OCI-LY3 (cell line): ENCODE measurements around the gene CFAP73.
"Not testable (repeated sequence)": the region's sequence is repeated elsewhere in the genome, so short reads cannot be mapped to it uniquely, and the experiment has no call there.

Experiments used
- H2AFZ ChIP-seq: fragments of 200-600, 300-600 bp; shearing (Covaris generic); 2 replicates; pipeline ENCODE4 v1.6.0; 2014; ENCODE audit warnings: antibody characterized with exemption, low read depth, low read length
- H3K27ac ChIP-seq: fragments of 200-600, 300-600 bp; sonication (generic); 2 replicates; pipeline ENCODE4 v1.5.1; 2014; ENCODE audit warnings: mild to moderate bottlenecking, low read length, moderate library complexity, mixed read lengths
- H3K27me3 ChIP-seq: fragments of 200-600, 300-600 bp; sonication (generic); 2 replicates; pipeline ENCODE4 v1.6.1; 2014; ENCODE audit warnings: low read depth, low read length, mixed read lengths
- H3K36me3 ChIP-seq: fragments of 200-600, 300-600 bp; sonication (generic); replicated peaks from 2 replicates; pipeline ENCODE3; 2014; ENCODE audit warnings: low read depth, low read length, mixed read lengths
- H3K4me1 ChIP-seq: fragments of 300-600, 200-600 bp; sonication (generic); 2 replicates; pipeline ENCODE4 v1.6.1; 2014; ENCODE audit warnings: low read length, mixed read lengths
- H3K4me2 ChIP-seq: fragments of 200-600, 300-600 bp; sonication (generic); 2 replicates; pipeline ENCODE4 v1.6.1; 2014; ENCODE audit warnings: low read length, mixed read lengths
- H3K4me3 ChIP-seq: fragments of 300-600, 200-600 bp; sonication (generic); 2 replicates; pipeline ENCODE4 v1.5.1; 2014; ENCODE audit warnings: antibody characterized with exemption, mild to moderate bottlenecking, low read length, moderate library complexity
- H3K79me2 ChIP-seq: fragments of 300-600, 200-600 bp; shearing (Covaris generic); 2 replicates; pipeline ENCODE4 v1.6.1; 2014; ENCODE audit warnings: mild to moderate bottlenecking, low read length, mixed read lengths
- H3K9ac ChIP-seq: fragments of 300-600, 200-600 bp; shearing (Covaris generic); 2 replicates; pipeline ENCODE4 v1.6.0; 2014; ENCODE audit warnings: mild to moderate bottlenecking, low read length, moderate library complexity
- H3K9me3 ChIP-seq: fragments of 200-600, 300-600 bp; shearing (Covaris generic); 2 replicates; pipeline ENCODE4 v1.6.1; 2014; ENCODE audit warnings: low read length, mixed read lengths; ENCODE audit not compliant: insufficient read depth
- H4K20me1 ChIP-seq: fragments of 200-600, 300-600 bp; sonication (generic); 2 replicates; pipeline ENCODE4 v1.6.1; 2016; ENCODE audit warnings: low read length, mixed read lengths; ENCODE audit not compliant: insufficient read depth
- CTCF ChIP-seq: fragments of 200-600, 300-600 bp; sonication (generic); IDR thresholded peaks from 2 replicates; pipeline ENCODE4 v1.5.1; 2014; ENCODE audit warnings: antibody characterized with exemption, low read length, low read depth
- EZH2phosphoT487 ChIP-seq: fragments of 200-600 bp; shearing (Covaris generic); IDR thresholded peaks from 2 replicates; pipeline ENCODE4 v1.6.1; 2018; ENCODE audit warnings: antibody characterized with exemption, mixed run types, low read depth

Gene CFAP73

DNA sequence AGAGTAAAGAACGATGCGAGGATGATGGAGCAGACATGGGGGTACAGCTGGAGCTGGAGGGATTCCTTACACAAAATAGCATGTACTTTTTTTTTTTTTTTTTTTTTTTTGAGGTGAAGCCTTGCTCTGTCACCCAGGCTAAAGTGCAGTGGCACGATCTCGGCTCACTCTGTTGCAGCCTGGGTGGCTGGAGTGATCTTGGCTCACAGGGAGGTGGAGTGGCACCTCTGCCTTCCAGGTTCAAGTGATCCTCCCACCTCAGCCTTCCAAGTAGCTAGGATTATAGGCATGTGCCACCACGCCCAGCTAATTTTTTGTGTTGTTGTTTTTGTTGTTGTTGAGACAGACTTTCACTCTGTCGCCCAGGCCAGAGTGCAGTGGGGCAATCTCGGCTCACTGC is 8.8 kb upstream of the CFAP73 start:
- TF ChIP-seq CTCF, result no peak
- no peak for TF ChIP-seq EZH2phosphoT487
- Histone ChIP-seq H4K20me1 (no peaks in the 10 kb centered on the region), H3K4me1 (peaks cover 6% of the 10 kb centered on the region; the same call in 1 of the 2 replicates), H3K9ac (no peak overlapping the region), H2AFZ (no peak overlapping the region), H3K9me3 (no peaks in the 10 kb centered on the region), H3K79me2 (no peaks in the 10 kb centered on the region), H3K4me2 (no peak overlapping the region), H3K4me3 (no peak overlapping the region), H3K36me3 (no peaks in the 10 kb centered on the region), H3K27ac (no peak overlapping the region), H3K27me3 (0 out of 2 replicates have a peak, but pooled peaks cover 5% of the 10 kb centered on the region)

GRCh38 chr12:113141716-113142115 is 7.8 kb upstream of the CFAP73 start:
- H3K9me3 ChIP-seq, H3K36me3 ChIP-seq, H4K20me1 ChIP-seq, H3K9ac ChIP-seq, H3K27me3 ChIP-seq, H3K4me2 ChIP-seq, H3K4me1 ChIP-seq, H3K79me2 ChIP-seq, H3K27ac ChIP-seq, H3K4me3 ChIP-seq: not testable (repeated sequence)
- H2AFZ ChIP-seq, result peak overlapping the region; percentile 64; the same call in 1 of the 2 replicates

DNA sequence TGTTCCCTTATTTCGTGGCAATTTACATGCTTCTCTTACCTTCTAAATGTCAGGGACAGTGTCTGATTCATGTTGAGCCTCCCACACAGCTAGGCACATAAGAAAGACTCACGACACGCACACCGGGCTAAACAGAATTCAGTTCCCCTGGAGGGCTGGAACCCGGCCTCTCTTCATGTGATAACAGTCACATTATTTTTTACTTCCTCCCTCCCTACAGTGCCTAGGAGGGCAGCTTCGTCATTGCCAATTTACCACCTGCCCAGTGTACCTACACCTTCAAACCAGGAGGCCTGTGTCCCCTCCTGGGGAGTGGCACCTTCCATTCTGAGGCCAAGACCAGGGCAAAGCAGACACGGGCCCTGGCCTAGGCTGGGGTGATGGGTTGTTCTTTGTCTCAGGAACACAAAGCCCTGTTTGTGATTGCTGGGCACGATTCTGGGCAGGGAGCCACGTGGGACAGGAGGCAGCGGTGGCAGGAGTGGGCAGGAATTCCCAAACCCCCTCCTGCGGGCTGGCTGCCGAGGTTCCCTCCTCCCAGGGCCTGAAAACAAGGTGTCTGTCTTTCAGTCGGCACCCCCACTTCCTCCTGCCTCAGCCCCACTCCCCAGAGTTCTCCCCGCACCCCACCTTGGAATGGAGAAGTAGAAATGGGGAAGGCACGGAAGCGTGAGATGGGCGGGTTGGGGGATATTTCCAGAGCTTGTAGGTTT is 7.2 kb upstream of the CFAP73 start:
- no peaks in the 10 kb centered on the region for H3K27me3 ChIP-seq
- no peaks in the 10 kb centered on the region for H3K79me2 ChIP-seq
- H3K9me3 ChIP-seq, result no peaks in the 10 kb centered on the region
- H3K4me2 ChIP-seq, result no peak overlapping the region
- H3K4me3 ChIP-seq, result no peak overlapping the region
- peak overlapping the region; percentile 64; the same call in 1 of the 2 replicates for H2AFZ ChIP-seq
- H3K4me1 ChIP-seq, result peaks cover 6% of the 10 kb centered on the region; the same call in 1 of the 2 replicates
- H3K27ac ChIP-seq, result no peak overlapping the region
- H3K9ac ChIP-seq, result no peak overlapping the region
- no peak for TF ChIP-seq CTCF
- no peak for TF ChIP-seq EZH2phosphoT487
- H4K20me1 ChIP-seq, result no peaks in the 10 kb centered on the region
- no peaks in the 10 kb centered on the region for H3K36me3 ChIP-seq

GRCh38 chr12:113142886-113143332 is 6.6 kb upstream of the CFAP73 start:
- H3K4me1 ChIP-seq, result peaks cover 6% of the 10 kb centered on the region; the same call in 1 of the 2 replicates
- H3K36me3 ChIP-seq, result no peaks in the 10 kb centered on the region
- H3K9ac ChIP-seq, result no peak overlapping the region
- no peak overlapping the region for H3K27ac ChIP-seq
- no peak overlapping the region for H2AFZ ChIP-seq
- H3K4me2 ChIP-seq, result no peak overlapping the region
- no peak overlapping the region for H3K4me3 ChIP-seq
- no peaks in the 10 kb centered on the region for H3K79me2 ChIP-seq
- H4K20me1 ChIP-seq, result no peaks in the 10 kb centered on the region
- TF ChIP-seq EZH2phosphoT487 (no peak), CTCF (no peak)
- no peaks in the 10 kb centered on the region for H3K27me3 ChIP-seq
- H3K9me3 ChIP-seq, result no peaks in the 10 kb centered on the region
